ENCODE data around the gene TREML4.

Gene TREML4

DNA sequence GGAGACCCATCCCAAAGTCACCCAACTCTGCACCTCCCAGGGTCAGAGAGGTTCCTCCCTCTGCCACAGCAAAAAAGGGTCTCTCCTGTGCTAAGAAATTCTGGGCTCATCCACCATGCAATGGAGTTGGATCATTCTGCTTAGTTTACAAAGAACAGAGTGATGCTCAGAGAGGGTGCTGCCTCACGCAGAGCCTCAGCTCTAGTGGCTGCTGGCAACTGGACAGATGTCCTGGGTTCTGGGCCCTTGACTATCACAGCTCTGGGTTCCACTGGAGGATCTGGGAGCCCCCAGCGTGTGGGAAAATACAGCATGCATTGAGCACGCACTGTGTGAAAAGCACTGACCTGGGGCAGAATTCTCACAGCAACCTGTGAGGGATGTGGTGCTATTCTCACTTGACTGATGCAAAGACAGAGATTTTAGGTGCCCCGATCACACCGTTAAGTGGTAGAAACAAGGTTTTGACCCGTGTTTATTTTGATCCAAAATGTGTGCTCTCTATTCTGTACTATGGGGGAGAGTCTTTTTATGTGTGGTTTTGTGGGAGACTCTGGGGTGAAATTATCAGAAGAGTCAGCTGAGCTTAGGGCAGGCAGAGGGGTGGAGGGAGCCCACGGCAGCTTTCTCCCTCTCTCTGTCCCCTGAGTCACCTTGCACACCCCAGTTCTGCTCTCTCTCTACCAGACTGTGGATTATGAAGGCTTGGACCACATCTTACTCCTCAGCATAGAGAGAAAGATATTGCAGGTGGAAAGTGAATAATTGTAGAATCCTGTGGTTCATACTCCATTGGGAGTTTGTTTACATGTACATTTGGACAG, 19.9 kb downstream of the TREML4 start:
- in situ Hi-C loops (cut with MboI; ENCODE audit: low pct_unique_long_range_greater_than_20kb, low sequenced_read_pairs, unreplicated experiment) = no loop called here
- TF ChIP-seq, protein P1, sequence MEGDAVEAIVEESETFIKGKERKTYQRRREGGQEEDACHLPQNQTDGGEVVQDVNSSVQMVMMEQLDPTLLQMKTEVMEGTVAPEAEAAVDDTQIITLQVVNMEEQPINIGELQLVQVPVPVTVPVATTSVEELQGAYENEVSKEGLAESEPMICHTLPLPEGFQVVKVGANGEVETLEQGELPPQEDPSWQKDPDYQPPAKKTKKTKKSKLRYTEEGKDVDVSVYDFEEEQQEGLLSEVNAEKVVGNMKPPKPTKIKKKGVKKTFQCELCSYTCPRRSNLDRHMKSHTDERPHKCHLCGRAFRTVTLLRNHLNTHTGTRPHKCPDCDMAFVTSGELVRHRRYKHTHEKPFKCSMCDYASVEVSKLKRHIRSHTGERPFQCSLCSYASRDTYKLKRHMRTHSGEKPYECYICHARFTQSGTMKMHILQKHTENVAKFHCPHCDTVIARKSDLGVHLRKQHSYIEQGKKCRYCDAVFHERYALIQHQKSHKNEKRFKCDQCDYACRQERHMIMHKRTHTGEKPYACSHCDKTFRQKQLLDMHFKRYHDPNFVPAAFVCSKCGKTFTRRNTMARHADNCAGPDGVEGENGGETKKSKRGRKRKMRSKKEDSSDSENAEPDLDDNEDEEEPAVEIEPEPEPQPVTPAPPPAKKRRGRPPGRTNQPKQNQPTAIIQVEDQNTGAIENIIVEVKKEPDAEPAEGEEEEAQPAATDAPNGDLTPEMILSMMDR (IDR thresholded peaks at IDR 0.05; ENCODE audit: extremely low read depth, insufficient read depth, missing control alignments) = no peak
- DNase-seq (ENCODE audit: low spot score) = peak; percentile 39

DNA sequence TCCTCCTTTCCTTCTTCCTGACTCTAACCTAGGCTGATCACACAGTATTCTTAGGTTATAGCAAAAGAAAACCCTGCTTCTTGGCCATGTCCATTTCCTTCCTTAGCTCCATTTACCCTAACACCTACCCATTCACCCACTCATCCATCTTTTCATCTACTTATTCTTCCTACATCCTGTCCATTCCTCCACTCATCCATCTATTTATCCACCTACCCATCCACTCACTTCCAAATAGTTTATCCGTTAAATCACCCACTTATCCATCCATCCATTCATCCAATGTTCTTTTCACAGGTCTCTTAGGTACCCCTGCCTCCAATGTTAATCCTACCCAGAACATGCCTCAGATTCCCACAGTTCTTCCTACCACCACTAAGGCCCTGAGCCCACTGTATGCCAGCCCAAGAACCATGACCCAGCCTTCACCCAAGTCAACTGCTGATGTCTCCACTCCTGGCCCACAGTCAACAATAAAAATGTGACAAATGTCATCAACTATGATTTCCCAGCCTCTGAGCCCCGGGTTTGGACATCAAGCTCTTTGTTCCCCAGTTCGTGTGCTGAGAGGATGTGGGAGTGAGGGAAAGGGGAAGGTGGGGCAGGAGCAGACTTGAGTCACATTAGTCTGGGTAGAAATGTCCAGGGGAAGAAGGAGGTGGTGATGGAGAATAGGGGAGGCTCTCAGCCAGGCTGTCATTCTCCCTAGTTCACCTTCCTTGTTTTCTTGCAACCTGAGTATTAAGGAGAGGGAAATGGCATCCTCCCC, 24.4 kb downstream of the TREML4 start:
- no peak for DNase-seq (ENCODE audit: low spot score)
- in situ Hi-C loops (cut with MboI; ENCODE audit: low pct_unique_long_range_greater_than_20kb, low sequenced_read_pairs, unreplicated experiment) = no loop called here
- TF ChIP-seq, protein P1 (IDR thresholded peaks at IDR 0.05; ENCODE audit: extremely low read depth, insufficient read depth, missing control alignments) = no peak

DNA sequence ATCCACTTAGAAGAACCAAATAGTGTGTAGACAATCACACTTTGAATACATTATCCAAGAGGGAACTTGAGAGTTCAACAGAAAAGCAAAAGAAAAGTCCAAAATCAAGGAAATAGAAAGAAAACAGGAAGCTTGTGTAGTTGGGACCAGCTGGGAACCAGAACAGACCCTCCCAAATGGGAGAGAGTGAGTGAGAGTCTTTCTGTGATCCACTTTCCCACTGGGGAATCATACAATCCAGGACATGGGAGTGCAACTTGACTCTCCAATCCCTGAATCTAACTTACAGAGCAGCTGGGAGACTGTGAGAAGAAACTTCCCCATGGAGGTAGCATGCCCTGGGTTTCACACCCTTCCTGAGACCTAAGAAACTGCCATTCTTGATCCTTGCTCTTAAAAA, 27.0 kb downstream of the TREML4 start:
- in situ Hi-C loops (cut with MboI; ENCODE audit: low pct_unique_long_range_greater_than_20kb, low sequenced_read_pairs, unreplicated experiment) = no loop called here
- TF ChIP-seq, protein P1 (IDR thresholded peaks at IDR 0.05; ENCODE audit: extremely low read depth, insufficient read depth, missing control alignments) = no peak
- no peak for DNase-seq (ENCODE audit: low spot score)

DNA sequence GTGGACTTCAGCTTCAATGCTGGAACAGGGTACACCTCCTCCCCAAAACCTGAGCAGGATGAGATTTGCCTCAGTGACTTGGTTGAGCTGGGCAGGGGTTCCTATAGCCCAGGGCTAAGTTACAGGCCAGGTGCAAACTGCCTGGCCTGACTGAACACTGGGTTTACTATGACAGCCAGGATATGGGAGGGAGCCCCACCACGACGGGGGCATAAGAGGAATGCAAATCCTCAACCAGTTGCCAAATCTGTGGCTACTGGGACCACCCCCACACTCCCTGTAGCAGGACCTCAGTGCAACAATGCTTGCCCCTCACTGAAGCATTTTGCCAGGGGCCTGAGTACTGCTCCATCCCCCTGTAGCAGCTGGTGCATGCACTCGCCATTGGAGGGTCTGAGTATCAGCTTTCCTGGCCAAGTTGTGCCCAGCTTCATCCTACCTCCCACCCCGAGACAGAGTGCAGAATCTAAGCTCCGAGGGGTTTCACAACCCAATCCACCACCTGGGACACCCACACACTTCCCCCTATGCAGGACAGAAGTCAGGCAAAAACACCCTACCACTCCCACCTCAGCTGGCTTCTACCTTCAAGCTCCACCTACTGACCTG, 27.6 kb downstream of the TREML4 start:
- TF ChIP-seq, protein P1 (IDR thresholded peaks at IDR 0.05; ENCODE audit: extremely low read depth, insufficient read depth, missing control alignments) = no peak
- no peak for DNase-seq (ENCODE audit: low spot score)
- in situ Hi-C loops (cut with MboI; ENCODE audit: low pct_unique_long_range_greater_than_20kb, low sequenced_read_pairs, unreplicated experiment) = no loop called here

DNA sequence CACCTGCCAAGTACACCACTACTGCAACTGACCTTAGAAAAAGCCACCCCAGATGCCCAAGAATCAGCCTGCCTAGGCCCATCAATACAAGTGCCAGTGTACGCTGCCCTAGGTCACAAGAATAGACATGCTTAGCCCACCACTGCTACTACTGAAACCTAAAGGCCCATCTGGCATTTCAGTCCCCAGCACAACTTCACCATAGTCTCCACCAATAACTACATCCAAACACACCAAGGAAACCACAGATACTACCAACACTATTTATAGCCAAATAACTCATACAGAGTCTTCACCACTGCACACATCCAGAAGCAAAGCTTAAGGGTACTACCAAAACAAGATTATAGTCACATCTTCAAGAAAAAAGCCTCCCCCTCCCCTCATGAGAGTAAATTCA, 28.2 kb downstream of the TREML4 start:
- in situ Hi-C loops (cut with MboI; ENCODE audit: low pct_unique_long_range_greater_than_20kb, low sequenced_read_pairs, unreplicated experiment) = no loop called here
- peak; percentile 33 for DNase-seq (ENCODE audit: low spot score)
- TF ChIP-seq, protein P1 (IDR thresholded peaks at IDR 0.05; ENCODE audit: extremely low read depth, insufficient read depth, missing control alignments) = no peak

DNA sequence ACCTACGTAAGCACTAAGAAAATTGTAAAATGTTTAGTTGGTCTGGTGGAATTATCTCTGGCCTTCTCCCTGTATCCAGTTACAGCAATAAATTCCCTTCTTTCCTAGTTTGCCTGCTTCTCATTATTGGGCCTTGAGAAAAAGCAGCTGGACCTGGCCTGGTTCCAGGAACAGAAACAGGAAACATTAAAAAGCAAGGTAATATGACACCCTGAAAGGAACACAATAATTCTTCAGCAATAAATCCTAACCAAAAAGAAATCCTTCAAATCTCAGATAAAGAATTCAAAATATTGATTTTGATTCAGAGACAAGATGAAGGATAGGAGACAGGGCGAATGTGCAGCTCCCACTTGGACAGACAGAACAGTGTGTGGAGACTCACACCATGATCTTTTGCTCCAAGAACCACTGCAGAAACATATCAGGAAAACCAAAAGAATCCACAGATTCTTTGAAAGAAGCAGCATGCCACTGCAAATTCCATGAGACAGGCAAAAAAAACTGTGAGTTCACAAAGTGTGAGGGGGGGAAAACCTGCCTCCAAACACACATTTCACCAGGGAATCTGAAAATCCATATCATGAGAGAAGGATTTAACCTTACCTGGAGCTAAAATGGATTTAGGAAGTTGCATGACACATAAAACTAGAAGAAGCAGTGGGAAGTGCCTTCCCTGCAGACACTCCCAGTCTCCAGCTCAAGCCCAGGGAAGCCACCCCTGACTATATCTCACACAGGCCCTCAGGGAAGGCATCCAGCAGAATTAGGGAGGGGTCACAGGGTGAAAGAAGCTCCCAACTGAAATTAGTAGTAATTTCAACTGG, 29.4 kb downstream of the TREML4 start:
- in situ Hi-C loops (cut with MboI; ENCODE audit: low pct_unique_long_range_greater_than_20kb, low sequenced_read_pairs, unreplicated experiment) = no loop called here
- DNase-seq (ENCODE audit: low spot score) = no peak
- TF ChIP-seq, protein P1 (IDR thresholded peaks at IDR 0.05; ENCODE audit: extremely low read depth, insufficient read depth, missing control alignments) = no peak

Measured in GM13977 (cell line).